Endometrial microvascular endothelial cells (primary cell): ENCODE measurements around the gene ADARB2. TPM values are rescaled to one million over a fixed set of nuclear protein-coding genes. Genes with fewer than 3 reads are reported as not detected.
"Not testable (repeated sequence)": the region's sequence is repeated elsewhere in the genome, so short reads cannot be mapped to it uniquely, and the experiment has no call there.

Source experiments
- in situ Hi-C: cut with HindIII; loops from 2 replicates; pipeline ENCODE4 v1.10.0; 2017; ENCODE audit warnings: low sequenced_read_pairs, low pct_unique_long_range_greater_than_20kb; ENCODE audit errors: inconsistent ontology term
- total RNA-seq: library from RNA; depleted of rRNA; stranded (reverse); fragments of >200 nt; gene quantifications from one replicate; pipeline ENCODE4 v1.2.3, GENCODE V29; 2015; ENCODE audit errors: inconsistent ontology term

The ADARB2 gene
- not detected for total RNA-seq

DNA sequence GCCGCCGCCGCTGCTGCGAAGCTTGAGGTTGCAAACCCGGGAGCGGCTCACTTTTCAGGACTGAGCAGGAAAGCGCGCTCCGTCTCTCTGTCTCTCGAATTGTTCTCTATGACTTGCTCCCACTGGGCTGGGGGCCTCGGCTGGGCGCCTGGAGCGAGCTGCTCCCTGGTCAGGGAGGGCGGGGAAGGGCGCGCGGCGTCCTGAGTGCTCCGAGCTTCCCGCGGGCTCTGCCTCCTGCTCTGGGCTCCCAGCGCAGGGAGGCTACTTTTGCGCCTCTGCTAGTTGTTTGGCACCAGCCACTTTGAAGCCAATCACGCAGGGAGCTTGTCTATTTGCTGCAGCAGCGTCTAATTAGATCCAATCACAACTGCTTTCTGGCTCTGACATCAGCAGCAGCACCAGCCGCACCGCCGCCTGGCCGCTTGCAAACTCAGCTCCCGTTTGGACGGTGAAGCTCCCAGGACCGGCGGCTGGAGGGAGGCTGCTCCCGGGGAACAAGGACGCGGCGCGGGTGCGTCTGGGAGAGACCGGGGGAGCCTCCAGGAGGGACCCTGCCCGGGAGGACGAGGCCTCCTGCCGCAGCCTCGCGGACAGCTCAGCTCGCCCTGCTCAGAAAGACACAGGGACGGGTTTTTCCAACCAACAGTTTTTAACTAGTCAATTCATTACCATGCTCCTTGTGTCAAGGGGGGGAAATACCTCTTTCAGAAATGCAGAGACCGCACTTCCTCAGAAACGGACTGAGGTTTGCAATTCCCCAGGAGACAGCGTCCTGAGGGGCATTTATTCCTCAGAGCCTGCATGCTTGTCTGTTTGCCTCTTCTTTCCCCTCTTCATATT is at the start of gene ADARB2:
ADARB2 (minus strand) TSS at position 304 of the 840 bp plus-strand sequence.
- in situ Hi-C loops = no loop called here

DNA sequence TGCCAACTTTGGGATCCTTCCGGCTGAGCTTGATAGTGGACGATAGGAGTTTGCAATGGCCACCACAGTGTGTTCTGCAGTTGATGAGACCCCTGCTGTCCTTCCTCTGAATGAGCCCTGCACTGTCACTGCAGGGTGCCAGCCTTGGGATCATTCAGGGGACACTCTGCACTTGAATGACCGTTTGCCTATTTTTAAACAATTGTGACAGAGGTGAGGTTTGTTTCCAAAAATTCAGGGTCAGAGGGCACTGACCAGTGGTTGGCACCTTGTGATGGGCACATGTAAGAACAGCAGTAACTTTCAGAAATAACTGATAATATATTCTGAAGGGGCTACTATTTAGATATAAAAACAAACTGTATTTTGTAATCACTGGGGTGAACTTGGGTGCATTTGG is 48.5 kb upstream of the ADARB2 start:
- in situ Hi-C loops = no loop called here

DNA sequence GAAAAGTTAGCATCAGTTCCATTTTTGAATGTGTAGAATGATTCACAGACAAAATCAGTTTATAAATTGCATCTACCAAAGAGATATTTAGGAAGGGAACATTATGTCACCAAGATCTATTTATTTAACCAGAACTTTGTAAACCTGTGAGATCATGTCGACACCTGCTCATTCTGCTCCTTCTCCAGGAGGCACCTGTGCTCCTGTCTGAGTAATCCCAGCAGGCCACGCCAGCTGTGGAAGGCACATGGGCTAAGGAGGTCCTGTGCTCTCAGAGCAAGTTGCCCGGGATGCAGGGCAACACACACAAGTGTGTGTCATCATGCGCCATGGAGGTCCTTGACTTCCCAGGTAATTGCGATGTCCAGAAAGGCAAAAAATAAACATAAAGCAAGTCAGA is 45.5 kb upstream of the ADARB2 start:
- in situ Hi-C loops = no loop called here

DNA sequence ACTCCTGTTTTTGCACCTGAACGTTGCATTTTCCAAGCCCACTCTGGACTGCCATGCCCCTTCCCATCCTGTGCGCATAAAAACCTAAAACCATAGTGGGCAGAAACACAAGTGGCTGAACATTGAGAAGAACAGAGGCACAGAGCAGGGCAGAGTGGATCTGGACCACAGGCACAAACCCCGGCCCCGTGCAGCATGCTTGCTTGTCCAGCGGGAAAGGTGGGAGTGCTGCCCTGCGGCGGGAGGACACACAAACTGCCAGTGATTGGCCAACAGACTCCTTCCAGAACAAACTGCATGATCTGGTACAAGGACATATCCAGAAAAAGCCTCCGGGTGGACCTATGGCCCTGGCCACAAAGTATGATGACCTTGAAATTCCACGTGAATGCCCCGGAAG is 42.5 kb upstream of the ADARB2 start:
- in situ Hi-C loops = no loop called here

DNA sequence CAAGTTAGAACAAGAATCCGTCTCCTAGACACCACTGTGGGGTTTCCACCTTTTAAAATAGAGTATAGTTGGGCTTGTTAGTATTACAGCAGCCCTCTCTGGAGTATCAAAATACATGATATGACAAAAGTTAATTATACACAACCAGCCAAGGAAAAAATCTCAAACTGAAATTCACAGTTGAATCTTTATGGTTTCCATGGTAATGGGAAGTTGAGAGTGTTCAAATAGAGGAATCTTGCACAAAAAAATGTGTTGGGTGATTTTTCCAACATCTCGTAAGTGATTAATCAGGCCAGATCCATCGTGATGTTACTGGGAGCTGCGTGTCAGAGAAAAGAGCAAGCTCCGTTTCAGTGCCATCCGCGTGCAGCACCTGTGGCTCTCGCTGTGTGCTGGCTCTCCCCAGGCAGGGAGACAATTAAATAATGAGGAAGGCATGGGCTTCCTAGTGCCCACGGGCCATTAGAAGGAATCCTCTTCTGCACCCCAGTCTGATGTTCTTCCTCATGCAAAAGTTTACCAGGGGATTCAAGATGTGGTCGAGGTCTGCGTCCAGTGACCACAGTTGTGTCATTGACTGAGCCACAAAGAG is 41.1 kb upstream of the ADARB2 start:
- in situ Hi-C loops = no loop called here

DNA sequence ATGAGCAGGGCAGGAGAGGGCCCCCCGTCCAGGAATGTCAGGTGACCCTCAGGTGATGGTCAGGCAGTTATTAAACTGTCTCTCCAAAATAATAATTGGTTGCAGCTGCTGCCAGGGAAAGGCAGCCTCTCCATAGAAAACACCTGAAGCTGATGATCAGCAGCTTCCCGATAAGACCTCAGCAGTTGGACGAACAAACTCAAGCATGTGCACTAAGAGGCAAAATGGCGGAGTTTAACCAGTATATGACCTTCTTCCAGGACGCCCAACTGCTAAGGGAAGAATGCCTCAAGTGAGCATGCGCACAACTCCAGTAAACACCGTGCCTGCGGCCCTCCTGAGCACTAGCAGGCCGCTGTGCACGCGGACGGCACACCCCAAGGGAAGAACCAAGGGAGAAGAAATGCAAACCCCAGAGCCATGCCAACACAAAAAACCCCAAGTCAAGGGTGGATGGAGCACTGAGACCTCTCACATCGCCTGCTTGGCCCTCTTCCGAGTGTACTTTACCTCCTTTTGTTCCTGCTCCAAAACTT is 38.9 kb upstream of the ADARB2 start:
- in situ Hi-C loops = no loop called here

DNA sequence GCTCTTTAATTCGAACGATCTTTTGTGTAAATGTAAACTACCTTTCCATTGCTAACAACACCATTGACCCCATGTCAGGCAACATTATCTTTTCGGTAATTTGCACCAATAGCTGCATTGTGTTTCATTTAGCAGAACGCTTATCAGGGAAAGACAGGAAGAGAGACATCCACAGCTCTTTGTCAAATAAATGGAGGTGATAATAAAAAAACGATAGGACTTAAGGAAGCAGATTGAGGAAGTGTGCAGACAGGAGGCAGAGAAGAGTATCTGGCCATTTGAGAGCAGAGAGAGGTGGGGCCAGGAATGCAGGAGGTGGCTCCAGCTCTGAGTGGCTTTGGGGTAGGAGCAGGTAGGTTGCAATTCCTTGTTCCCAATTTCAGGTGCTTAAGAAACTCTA is 37.5 kb upstream of the ADARB2 start:
- in situ Hi-C loops = no loop called here

DNA sequence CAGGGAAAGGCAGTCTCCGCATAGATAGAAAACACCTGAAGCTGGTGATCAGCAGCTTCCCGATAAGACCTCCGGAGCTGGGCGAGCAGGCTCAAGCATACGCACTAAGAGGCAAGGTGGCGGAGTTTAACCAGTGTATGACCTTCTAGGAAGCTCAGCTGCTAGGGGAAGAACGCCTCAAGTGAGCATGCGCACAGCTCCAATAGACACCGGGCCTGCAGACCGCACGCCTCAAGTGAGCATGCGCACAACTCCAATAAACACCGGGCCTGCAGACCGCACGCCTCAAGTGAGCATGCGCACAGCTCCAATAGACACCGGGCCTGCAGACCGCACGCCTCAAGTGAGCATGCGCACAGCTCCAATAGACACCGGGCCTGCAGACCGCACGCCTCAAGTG is 35.9 kb upstream of the ADARB2 start:
- in situ Hi-C loops = not testable (repeated sequence)

DNA sequence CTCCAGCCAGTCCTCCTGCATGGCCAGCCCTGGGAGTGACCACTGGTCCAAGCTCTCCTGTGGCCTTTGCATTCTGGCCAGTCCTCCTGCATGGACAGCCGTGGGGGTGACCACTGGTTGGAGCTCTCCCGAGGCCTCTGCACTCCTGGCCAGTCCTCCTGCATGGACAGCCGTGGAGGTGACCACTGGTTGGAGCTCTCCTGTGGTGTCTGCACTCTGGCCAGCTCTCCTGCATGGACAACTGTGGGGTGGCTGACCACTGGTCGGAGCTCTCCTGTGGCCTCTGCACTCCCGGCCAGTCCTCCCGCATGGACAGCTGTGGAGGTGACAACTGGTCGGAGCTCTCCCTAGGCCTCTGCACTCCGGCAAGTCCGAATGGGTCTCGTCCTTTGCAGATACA is 28.7 kb upstream of the ADARB2 start:
- in situ Hi-C loops = no loop called here

DNA sequence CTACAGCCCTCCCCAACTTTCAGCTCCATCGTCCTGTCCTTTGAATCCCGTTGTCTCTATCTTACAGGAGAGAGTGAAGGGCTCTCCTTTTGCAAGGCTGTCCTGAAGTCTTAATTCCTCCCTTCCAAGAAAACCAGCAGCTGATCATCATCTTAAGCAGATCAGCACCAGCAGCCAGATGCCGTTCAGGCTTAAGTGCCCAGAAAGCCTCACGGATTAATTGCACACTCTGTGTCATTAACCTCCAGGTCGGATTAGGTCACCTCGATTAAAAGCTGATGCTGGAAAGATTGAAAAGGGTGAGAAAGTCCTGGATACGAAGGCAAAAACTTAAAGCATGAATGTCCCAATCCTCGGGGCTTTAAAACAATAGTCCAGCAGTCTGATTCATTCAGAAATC is 24.8 kb upstream of the ADARB2 start:
- in situ Hi-C loops = no loop called here

DNA sequence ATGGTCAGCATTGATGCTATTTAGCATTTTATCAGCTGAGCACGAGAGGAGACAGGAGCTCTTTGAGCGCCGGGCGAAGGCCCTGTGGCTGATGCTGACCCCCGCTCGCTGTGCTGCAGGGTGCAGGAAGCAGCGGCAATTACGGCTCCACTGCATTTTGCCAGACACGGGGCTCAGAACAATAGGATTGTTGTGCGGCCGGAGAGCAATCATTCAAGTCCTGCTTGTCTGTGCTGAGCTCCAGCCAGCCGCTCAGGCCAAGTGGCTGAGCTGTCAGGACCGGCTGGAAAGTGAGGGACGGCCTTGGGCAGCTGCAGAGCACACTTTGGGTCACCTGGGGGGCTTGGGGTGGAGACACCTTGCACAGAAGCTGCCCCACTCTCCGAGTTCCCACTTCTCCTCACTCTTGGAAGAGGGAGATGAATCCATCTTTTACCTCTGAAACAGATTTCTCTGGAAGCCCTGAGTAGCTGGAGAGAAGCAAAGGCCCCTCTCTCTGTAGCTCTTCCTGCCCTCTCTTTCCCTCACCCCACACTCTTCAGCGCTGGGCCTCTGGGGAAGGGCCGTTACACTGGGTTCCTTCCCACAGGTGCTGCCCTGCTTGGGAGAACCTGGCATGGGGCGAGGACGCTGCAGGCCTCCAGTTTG is 17.3 kb upstream of the ADARB2 start:
- in situ Hi-C loops = no loop called here

DNA sequence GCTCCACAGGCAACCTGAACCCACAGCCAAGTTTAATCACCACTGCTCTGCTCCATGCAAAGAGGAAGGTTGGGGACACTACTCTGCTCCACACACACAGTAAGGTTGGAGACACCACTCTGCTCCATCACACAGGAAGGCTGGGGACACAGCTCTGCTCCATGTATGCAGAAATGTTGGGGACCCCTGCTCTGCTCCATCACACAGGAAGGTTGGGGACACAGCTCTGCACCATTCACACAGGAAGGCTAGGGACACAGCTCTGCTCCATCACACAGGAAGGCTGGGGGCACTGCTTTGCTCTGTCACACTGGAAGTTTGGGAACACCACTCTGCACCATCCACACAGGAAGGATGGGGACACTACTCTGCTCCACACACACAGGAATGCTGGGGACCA is 14.8 kb upstream of the ADARB2 start:
- in situ Hi-C loops = no loop called here

DNA sequence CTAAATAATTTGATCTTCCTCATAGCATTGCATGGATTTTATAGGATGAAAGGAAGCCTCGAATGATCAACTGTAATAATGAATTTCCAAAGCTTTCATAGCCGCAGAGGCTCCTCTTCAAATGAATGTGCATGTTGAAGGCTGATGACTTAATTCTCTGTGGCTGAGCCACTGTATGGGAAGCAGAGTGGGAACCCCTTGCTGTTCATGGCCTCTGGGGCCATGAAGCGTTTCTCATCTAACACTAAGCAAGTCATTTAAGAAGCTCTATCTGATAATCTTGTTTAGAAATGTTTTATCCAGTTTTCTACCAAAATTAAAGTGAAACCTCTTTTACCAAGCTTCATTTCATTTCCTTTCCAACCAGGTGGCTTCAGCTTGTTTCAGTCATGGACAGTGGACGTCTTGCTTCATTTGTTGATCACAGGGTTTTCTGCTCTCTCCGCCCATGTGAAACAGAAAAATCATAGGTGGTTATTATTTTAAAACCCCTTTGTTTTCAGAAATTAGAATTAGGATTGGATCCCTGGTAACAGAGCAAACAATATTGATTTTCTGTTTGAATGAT is 10.3 kb upstream of the ADARB2 start:
- in situ Hi-C loops = no loop called here

DNA sequence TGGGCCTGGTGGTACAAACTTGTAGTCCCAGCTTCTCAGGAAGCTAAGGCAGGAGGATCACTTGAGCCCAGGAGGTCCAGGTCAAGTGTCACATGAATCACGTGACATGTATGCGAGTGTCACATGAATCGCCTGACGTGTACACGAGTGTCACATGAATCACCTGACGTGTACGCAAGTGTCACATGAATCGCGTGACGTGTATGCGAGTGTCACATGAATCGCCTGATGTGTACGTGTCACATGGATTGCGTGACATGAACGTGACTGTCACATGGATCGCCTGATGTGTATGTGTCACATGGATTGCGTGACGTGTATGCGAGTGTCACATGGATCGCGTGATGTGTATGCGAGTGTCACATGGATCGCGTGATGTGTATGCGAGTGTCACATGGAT is 9.5 kb upstream of the ADARB2 start:
- in situ Hi-C loops = no loop called here

DNA sequence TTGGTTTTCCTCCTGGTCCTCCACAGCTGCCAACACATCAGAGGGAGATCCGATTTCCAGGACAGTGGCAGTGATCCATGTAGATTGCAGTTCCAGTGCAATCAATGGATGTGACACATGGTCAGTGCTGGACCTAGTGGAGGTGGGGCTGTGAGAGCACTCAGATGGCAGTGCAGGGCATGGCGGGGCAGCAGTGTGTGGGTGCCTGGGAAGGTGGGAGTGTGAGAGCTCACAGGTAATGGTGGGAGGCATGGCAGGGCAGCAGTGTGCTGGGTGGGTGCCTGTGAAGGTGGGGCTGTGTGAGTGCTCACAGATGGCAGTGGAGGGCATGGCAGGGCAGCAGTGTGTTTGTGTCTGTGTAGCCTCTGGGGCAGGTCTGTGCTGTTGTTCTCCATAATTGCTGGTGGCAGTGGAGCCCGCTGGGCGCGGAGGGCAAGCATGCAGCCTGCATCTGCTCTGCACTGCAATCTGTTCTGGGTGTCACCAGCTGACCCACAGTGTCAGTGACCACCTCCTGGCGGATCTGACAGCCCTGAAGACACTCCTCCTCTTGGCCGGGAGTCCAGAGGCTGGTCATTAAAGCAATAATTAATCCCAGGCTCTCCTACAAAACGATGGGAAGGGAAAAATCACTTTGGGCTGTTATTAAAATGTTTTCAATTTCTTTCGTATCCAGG is 8.6 kb upstream of the ADARB2 start:
- in situ Hi-C loops = no loop called here

DNA sequence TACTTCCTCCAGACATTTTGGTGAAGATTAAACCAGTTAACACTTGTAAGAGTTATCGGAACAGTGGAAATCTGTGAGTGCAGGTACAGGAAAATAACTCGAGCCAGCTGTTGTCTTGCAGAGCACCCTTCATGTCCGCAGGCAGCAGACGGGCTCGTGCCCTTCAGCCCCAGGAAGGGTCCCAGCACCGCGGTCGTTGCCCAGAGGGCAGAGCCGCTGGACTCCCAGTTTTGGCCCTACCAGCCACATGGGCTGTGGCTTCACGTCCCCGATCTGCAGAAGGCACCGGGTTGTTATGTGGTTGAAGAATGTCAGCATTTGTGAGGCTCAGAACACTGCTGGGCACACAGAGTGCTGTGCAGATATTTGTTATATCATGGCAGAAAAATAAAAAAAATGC is 7.2 kb upstream of the ADARB2 start:
- in situ Hi-C loops = no loop called here

DNA sequence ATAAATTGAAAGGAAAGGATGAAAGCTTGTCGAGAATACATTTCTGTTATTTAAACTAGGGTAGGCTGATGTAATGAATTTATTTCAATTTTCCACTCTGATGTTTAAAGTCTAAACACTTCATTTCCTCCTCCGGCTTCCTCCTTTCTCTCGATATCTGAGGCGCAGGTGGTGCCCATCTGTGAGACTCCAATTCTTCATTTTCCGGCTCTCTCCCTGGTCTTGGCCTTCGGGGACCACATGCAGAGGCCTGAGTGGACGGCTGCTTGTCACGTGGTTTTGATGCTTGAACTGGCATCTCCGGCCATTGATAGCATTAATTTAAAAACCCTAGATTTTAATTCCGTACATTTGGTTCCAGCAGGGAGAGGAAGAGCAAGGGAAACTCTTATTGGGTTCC is 5.8 kb upstream of the ADARB2 start:
- in situ Hi-C loops = no loop called here

DNA sequence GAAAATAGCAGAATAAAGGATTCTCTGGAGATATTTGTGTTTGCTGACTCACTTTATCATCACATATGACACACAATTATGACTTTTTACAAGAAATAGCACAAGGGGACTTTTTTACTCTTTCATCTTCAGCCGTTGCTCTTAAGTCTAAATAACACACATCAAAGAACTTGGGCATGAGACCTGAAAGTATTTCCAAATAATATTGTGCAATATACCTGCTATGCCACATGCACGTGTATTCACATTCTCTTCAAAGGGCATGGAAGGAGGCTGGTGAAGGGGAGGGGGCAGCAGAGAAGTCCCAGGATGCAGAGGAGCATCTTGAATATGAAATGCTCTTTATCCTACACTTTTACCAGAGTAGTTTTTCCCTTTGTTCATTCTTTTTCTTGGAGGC is 4.1 kb upstream of the ADARB2 start:
- in situ Hi-C loops = no loop called here

DNA sequence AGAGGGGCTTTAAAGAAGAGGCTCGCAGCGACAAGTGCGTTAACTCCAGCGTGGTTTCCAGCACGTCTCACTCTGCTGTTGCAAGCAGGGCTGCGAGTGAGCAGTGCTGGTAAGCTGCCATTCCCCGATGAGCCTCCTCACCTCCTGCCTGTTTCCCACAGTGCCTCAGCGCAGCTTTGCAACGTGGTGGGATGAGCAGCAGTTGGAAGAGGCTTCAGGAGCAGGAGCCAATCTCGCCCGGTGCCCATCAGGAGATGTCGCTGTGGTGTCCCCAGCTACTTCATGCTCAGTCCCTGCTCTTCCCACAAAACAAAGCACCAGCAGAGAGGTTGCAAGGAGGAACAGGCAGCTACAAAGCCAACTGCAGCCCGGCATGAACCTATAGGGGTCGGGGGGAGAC is 2.4 kb upstream of the ADARB2 start:
- in situ Hi-C loops = no loop called here
